ENCODE measurements around the gene MCC. TPM values are rescaled to one million over a fixed set of nuclear protein-coding genes. Genes with fewer than 3 reads are reported as not detected.
A peak's percentile ranks its signal among the peaks of the same experiment; 100 is the strongest.

Gene MCC
- total RNA-seq, 2 donors from 2014 or later: 164 to 187 TPM

DNA sequence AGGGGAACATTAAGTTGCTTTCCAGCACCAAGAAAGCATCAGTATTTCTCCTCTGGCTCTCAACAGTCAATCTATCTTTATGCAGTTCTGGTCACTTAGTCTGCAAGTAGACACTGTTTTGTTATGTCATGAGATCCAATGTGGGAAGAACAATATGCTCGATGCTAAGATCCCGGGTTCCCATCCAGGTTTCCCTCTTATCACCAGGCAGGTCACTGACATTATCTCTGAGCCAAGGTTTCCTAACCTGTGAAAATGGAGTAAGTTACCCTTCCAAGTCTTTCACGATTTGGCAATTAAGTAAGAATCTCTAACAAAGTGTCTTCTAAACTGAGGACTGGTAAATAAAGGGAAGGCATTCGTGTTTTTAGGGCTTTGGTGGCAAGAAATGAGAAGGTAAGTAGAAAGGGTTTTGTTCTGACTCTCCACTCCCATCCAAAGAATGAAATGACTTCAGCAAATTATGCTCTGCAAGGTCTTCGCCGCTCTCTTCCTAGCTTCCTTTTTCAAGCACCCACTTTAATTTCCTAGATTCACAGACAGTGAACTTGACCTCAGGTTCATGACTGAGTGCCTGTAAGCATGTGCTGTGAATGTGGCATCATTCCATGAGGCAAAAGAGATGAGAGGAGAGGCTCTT, 425.3 kb downstream of the MCC start:
- Mint-ChIP-seq H3K4me1 (no peaks in the 10 kb centered on the region), H3K9me3 (no peaks in the 10 kb centered on the region), H3K27me3 (ENCODE audit: insufficient read depth) (no peaks in the 10 kb centered on the region), H3K36me3 (ENCODE audit: low read depth) (peaks cover 90% of the 10 kb centered on the region), H3K4me3 (no peak overlapping the region), H3K27ac (no peak overlapping the region)
- H3K9me3 ChIP-seq (ENCODE audit: control insufficient read depth, low read length): no peaks in the 10 kb centered on the region
- H3K27ac ChIP-seq (ENCODE audit: low read depth, low read length): no peak overlapping the region
- no peaks in the 10 kb centered on the region for H3K27me3 ChIP-seq (ENCODE audit: control insufficient read depth, insufficient read depth, low read length, poor library complexity, severe bottlenecking)
- H3K4me1 ChIP-seq (ENCODE audit: control insufficient read depth, insufficient read depth, low read length): no peaks in the 10 kb centered on the region
- DNase-seq: no peak
- H3K36me3 ChIP-seq (ENCODE audit: control insufficient read depth, insufficient read depth, low read length): peaks cover 98% of the 10 kb centered on the region
- TF ChIP-seq, protein P1, sequence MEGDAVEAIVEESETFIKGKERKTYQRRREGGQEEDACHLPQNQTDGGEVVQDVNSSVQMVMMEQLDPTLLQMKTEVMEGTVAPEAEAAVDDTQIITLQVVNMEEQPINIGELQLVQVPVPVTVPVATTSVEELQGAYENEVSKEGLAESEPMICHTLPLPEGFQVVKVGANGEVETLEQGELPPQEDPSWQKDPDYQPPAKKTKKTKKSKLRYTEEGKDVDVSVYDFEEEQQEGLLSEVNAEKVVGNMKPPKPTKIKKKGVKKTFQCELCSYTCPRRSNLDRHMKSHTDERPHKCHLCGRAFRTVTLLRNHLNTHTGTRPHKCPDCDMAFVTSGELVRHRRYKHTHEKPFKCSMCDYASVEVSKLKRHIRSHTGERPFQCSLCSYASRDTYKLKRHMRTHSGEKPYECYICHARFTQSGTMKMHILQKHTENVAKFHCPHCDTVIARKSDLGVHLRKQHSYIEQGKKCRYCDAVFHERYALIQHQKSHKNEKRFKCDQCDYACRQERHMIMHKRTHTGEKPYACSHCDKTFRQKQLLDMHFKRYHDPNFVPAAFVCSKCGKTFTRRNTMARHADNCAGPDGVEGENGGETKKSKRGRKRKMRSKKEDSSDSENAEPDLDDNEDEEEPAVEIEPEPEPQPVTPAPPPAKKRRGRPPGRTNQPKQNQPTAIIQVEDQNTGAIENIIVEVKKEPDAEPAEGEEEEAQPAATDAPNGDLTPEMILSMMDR (conservative IDR thresholded peaks at IDR 0.05): no peak
- no peak overlapping the region for H3K9ac ChIP-seq (ENCODE audit: extremely low read depth, low read length, poor library complexity, severe bottlenecking)
- no peak overlapping the region for H3K4me3 ChIP-seq (ENCODE audit: low read length)
- 93 to 100% methylated on average over 3 to 6 of the region's 6 CpGs for WGBS, 2 experiments (ENCODE audit: insufficient coverage in 1 of 2, insufficient read length in 1 of 2)

DNA sequence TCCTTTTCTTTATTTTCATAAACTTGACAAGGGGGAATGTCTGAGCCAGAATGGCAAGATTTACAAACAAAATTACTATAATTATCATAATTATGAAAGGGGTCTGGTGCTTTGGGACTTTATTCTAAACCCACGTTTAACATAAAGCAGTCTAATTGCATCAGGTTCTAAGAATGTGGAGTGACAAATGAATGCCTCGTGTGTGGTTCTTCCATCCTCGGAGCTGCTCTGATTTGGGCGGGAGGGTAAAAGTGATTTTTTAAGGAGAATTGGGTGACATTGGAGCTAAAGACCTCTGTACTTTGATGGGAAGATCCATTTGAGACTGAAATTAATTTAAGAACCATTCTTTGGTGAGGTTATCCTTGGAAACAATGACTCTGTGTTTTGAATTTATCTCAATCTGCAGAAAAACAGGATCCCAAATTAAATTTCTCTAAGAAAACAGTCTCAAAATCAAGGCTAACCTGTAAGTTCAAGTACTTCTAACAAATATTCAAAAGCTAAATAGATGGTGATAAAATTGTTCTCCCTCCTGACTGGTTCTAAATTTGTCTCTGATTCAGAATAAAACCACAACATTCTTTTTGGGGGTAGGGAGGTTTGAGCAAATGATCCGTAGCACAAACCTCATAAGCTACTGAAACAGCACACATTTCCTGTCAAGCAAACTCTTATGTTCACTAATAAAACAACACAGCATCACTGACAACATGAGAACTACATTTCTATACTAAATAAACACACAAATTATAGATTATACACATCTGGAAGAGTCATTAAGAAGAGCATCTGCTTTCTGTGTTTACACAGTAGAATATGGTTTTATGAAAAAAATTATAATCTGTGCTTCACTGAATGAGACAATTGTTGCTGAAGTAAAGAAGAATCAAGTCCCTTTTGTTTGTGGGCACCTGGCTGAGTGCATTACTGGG, 426.1 kb downstream of the MCC start:
- Mint-ChIP-seq H3K4me3 (no peak overlapping the region), H3K9me3 (no peaks in the 10 kb centered on the region), H3K4me1 (no peaks in the 10 kb centered on the region), H3K27me3 (ENCODE audit: insufficient read depth) (no peaks in the 10 kb centered on the region), H3K27ac (peak overlapping the region; percentile 66), H3K36me3 (ENCODE audit: low read depth) (peaks cover 88% of the 10 kb centered on the region)
- Histone ChIP-seq H3K9ac (ENCODE audit: extremely low read depth, low read length, poor library complexity, severe bottlenecking) (no peak overlapping the region), H3K27me3 (ENCODE audit: control insufficient read depth, insufficient read depth, low read length, poor library complexity, severe bottlenecking) (no peaks in the 10 kb centered on the region), H3K27ac (ENCODE audit: low read depth, low read length) (no peak overlapping the region), H3K4me3 (ENCODE audit: low read length) (no peak overlapping the region), H3K36me3 (ENCODE audit: control insufficient read depth, insufficient read depth, low read length) (peaks cover 98% of the 10 kb centered on the region), H3K4me1 (ENCODE audit: control insufficient read depth, insufficient read depth, low read length) (no peaks in the 10 kb centered on the region), H3K9me3 (ENCODE audit: control insufficient read depth, low read length) (no peaks in the 10 kb centered on the region)
- 64 to 77% methylated on average over 5 of the region's 5 CpGs for WGBS, 2 experiments (ENCODE audit: insufficient coverage in 1 of 2, insufficient read length in 1 of 2)
- TF ChIP-seq, protein P1 (conservative IDR thresholded peaks at IDR 0.05): no peak
- DNase-seq: no peak

DNA sequence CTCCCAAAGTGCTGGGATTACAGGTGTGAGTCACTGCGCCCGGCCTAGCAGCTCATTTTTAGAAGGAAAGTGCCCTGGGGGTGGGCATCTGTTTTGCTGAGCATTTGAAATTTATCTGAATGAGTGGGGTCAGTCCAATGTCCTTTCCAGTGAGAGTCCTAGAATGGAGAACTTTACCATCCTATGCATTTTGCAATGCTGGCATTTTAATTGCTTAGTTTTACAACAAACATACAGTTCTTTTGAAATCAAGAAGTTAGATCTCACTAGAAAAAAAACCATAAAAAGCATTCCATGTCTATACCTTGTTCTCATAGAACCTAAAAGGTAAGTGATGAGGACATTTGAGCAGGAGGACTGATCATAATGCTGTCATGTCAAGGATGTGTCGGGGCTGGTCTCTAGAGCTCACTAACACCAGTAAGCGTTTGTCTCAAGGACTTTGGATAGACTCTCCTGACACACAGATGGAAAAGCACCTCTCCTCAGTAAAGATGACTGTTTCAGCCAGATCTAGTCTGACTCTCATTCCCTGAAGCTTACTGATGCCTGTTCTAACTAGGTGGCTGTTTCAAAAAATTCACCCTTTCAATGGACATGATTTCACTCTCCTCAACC, 427.7 kb downstream of the MCC start:
- Histone ChIP-seq H3K4me1 (ENCODE audit: control insufficient read depth, insufficient read depth, low read length) (no peaks in the 10 kb centered on the region), H3K4me3 (ENCODE audit: low read length) (no peak overlapping the region), H3K9me3 (ENCODE audit: control insufficient read depth, low read length) (no peaks in the 10 kb centered on the region), H3K36me3 (ENCODE audit: control insufficient read depth, insufficient read depth, low read length) (peaks cover 98% of the 10 kb centered on the region), H3K9ac (ENCODE audit: extremely low read depth, low read length, poor library complexity, severe bottlenecking) (no peak overlapping the region), H3K27me3 (ENCODE audit: control insufficient read depth, insufficient read depth, low read length, poor library complexity, severe bottlenecking) (no peaks in the 10 kb centered on the region), H3K27ac (ENCODE audit: low read depth, low read length) (peak overlapping the region; percentile 98)
- TF ChIP-seq, protein P1 (conservative IDR thresholded peaks at IDR 0.05): no peak
- H3K9me3 Mint-ChIP-seq: no peaks in the 10 kb centered on the region
- H3K27ac Mint-ChIP-seq: peak overlapping the region; percentile 66
- H3K4me1 Mint-ChIP-seq: no peaks in the 10 kb centered on the region
- no peaks in the 10 kb centered on the region for H3K27me3 Mint-ChIP-seq (ENCODE audit: insufficient read depth)
- 95 to 97% methylated on average over 4 of the region's 4 CpGs for WGBS, 2 experiments (ENCODE audit: insufficient coverage in 1 of 2, insufficient read length in 1 of 2)
- peaks cover 91% of the 10 kb centered on the region for H3K36me3 Mint-ChIP-seq (ENCODE audit: low read depth)
- no peak overlapping the region for H3K4me3 Mint-ChIP-seq
- DNase-seq: no peak
